HEK293T (cell line): ENCODE measurements around the gene ZNF17.

ENCODE experiments used
- CTCF ChIA-PET: fragments of 350-600 bp; formaldehyde crosslinking; extraction: SDS; loops from one replicate; lab custom pipeline; 2021; ENCODE audit warnings: antibody characterized with exemption, inconsistent platforms; lab: Yijun Ruan, JAX
- POLR2A ChIA-PET: fragments of 350-600 bp; formaldehyde crosslinking; extraction: SDS; loops from one replicate; lab custom pipeline; 2020; ENCODE audit warnings: antibody characterized with exemption, inconsistent platforms; lab: Yijun Ruan, JAX
- DNase-seq: peaks from one replicate; pipeline ENCODE4 v3.0.0; 2012; ENCODE audit warnings: mixed read lengths; ENCODE audit errors: extremely low spot score
- ARNT ChIP-seq: fragments of 450-650 bp; IDR thresholded peaks from 2 replicates; pipeline ENCODE4 v1.6.1; 2017; ENCODE audit warnings: mild to moderate bottlenecking
- BHLHE40 ChIP-seq: fragments of 450-650 bp; IDR thresholded peaks from 2 replicates; pipeline ENCODE4 v1.6.1; 2016; ENCODE audit warnings: mild to moderate bottlenecking, moderate library complexity, borderline replicate concordance
- CTBP1 ChIP-seq: fragments of 450-650 bp; IDR thresholded peaks from 2 replicates; pipeline ENCODE4 v1.6.1; 2016; ENCODE audit warnings: borderline replicate concordance
- ELF4 ChIP-seq: fragments of 450-650 bp; IDR thresholded peaks from 2 replicates; pipeline ENCODE4 v1.6.1; 2017; ENCODE audit warnings: antibody characterized with exemption
- FOXA1 ChIP-seq: fragments of 450-650 bp; IDR thresholded peaks from 2 replicates; pipeline ENCODE4 v1.6.1; 2016; ENCODE audit warnings: mild to moderate bottlenecking
- FOXK2 ChIP-seq: fragments of 450-650 bp; IDR thresholded peaks from 2 replicates; pipeline ENCODE4 v1.6.1; 2016; ENCODE audit warnings: mild to moderate bottlenecking
- FOXM1 ChIP-seq: fragments of 450-650 bp; IDR thresholded peaks from 2 replicates; pipeline ENCODE4 v1.6.1; 2017; ENCODE audit warnings: mild to moderate bottlenecking, borderline replicate concordance
- HDGF ChIP-seq: fragments of 450-650 bp; IDR thresholded peaks from 2 replicates; pipeline ENCODE4 v1.6.1; 2017; ENCODE audit warnings: antibody characterized with exemption, borderline replicate concordance
- L3MBTL2 ChIP-seq: fragments of 450-650 bp; conservative IDR thresholded peaks from 2 replicates; pipeline ENCODE4 v1.6.1; 2016; ENCODE audit warnings: mild to moderate bottlenecking
- LEF1 ChIP-seq: fragments of 450-650 bp; IDR thresholded peaks from 2 replicates; pipeline ENCODE4 v1.6.1; 2017; ENCODE audit warnings: mild to moderate bottlenecking, borderline replicate concordance
- NFRKB ChIP-seq: fragments of 450-650 bp; IDR thresholded peaks from 2 replicates; pipeline ENCODE4 v1.6.1; 2016; ENCODE audit warnings: mild to moderate bottlenecking, moderate library complexity
- SP1 ChIP-seq: fragments of 450-650 bp; IDR thresholded peaks from 2 replicates; pipeline ENCODE4 v1.6.1; 2017
- SUZ12 ChIP-seq: fragments of 450-650 bp; IDR thresholded peaks from 2 replicates; pipeline ENCODE4 v1.6.1; 2016; ENCODE audit warnings: mild to moderate bottlenecking
- TARDBP ChIP-seq: fragments of 450-650 bp; IDR thresholded peaks from 2 replicates; pipeline ENCODE4 v1.6.1; 2016
- ZNF384 ChIP-seq: fragments of 450-650 bp; IDR thresholded peaks from 2 replicates; pipeline ENCODE4 v1.6.1; 2016
- TF ChIP-seq, protein P1 (sequence below): fragments of 450-650 bp; IDR thresholded peaks from 2 replicates; pipeline ENCODE4 v1.6.1; 2016

ZNF17 gene

DNA sequence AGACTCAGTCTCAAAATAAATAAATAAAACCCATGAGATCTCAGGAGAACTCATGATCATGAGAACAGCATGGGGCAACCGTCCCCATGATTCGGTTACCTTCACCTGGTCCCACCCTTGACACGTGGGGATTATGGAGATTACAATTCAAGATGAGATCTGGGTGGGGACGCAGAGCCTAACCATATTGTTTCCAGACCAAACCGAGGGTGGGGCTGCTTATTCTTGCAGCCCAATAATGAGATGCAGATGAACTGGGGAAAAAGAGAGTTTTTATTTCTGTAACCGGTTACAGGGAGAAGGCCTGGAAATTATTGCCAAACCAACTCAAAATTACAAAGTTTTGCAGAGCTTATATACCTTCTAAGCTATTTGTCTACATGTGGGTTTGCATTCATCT, 34.8 kb upstream of the ZNF17 start:
- CTCF ChIA-PET = no interaction called here
- DNase-seq = no peak
- POLR2A ChIA-PET = no interaction called here

DNA sequence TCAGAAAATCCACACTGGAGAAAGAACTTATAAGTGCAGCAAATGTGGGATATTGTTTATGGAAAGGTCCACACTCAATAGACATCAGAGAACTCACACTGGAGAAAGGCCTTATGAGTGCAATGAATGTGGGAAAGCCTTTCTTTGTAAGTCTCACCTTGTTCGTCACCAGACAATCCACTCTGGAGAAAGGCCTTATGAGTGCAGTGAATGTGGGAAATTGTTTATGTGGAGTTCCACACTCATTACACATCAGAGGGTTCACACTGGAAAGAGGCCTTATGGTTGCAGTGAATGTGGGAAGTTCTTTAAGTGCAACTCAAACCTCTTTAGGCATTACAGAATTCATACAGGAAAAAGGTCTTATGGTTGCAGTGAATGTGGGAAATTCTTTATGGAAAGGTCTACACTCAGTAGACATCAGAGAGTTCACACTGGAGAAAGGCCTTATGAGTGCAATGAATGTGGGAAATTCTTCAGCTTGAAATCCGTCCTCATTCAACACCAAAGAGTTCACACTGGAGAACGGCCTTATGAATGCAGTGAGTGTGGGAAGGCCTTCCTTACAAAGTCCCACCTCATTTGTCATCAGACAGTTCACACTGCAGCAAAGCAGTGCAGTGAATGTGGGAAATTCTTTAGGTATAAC, 33.3 kb upstream of the ZNF17 start:
- ChIA-PET POLR2A (no interaction called here), CTCF (no interaction called here)
- TF ChIP-seq SP1 (no peak), NFRKB (no peak), ARNT (no peak)
- DNase-seq = no peak

More for the DNA sequence above, 34.8 kb upstream of the ZNF17 start:
- no peak for TF ChIP-seq TARDBP
- TF ChIP-seq NFRKB = no peak
- TF ChIP-seq, protein P1, sequence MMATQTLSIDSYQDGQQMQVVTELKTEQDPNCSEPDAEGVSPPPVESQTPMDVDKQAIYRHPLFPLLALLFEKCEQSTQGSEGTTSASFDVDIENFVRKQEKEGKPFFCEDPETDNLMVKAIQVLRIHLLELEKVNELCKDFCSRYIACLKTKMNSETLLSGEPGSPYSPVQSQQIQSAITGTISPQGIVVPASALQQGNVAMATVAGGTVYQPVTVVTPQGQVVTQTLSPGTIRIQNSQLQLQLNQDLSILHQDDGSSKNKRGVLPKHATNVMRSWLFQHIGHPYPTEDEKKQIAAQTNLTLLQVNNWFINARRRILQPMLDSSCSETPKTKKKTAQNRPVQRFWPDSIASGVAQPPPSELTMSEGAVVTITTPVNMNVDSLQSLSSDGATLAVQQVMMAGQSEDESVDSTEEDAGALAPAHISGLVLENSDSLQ = no peak

DNA sequence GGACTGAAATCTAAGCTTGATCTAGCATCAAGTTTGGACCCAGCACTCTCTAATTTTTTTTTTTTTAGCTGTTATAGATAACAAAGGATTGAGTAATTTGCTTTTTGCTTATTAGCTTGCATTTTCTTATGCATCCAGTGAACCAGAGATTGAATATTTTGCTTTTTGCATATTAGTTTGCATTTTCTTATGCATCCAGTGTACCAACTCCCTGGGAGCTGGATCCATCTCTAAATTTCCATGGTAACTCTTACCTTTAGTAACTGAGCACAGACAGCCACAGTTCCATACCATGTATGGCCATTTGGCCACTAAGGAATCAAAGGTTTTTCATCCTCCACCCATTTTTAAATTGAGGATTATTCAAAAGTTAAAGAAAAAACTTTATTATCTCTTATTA, 30.0 kb upstream of the ZNF17 start:
- ChIA-PET CTCF (no interaction called here), POLR2A (no interaction called here)
- TF ChIP-seq FOXA1 = no peak
- TF ChIP-seq HDGF = no peak
- TF ChIP-seq L3MBTL2 = no peak
- TF ChIP-seq, protein P1 = no peak
- TF ChIP-seq BHLHE40 = no peak
- no peak for TF ChIP-seq ZNF384
- TF ChIP-seq ELF4 = no peak
- TF ChIP-seq NFRKB = no peak
- TF ChIP-seq ARNT = no peak
- no peak for TF ChIP-seq SP1
- TF ChIP-seq FOXK2 = no peak
- no peak for TF ChIP-seq FOXM1
- TF ChIP-seq LEF1 = no peak
- no peak for TF ChIP-seq SUZ12
- no peak for TF ChIP-seq TARDBP
- no peak for TF ChIP-seq CTBP1
- DNase-seq = no peak

DNA sequence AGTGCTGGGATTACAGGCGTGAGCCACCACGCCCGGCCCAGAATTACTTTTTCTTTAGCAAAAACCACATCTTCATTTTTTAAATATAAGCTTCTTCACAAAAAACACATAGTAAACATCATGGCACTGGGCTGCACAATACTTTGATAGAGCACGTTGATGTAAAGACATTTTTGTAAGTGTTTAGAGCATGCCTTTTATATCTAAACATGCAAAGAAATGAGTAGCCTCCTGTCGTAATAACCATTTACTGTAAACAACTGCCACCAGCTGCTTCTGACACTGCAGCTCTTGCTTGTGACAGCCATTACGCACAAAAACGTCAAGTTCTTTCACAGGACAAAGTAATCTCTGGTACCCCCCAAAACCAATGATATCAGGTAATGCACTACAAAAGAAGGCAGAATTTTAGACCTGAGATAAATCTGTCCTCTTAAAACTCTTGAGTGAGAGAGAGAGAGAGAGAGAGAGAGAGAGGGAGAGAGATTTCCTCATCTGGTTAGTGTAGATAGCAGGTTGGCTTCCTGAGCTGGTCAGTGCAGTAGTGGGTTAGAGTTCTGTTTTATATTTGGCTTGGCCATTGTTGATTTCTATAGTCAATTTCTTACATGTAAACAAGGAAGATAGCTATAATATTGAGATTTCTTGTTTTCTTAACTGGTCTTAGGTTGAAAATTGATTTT, 28.0 kb upstream of the ZNF17 start:
- POLR2A ChIA-PET = no interaction called here
- no peak for TF ChIP-seq FOXA1
- no peak for TF ChIP-seq ELF4
- TF ChIP-seq HDGF = no peak
- TF ChIP-seq ARNT = no peak
- CTCF ChIA-PET = interaction anchor here (0.6 kb wide), 1 partner anchor 511 kb away, joined by 4 read pairs; no protein-coding TSS in a partner anchor
- DNase-seq = no peak

DNA sequence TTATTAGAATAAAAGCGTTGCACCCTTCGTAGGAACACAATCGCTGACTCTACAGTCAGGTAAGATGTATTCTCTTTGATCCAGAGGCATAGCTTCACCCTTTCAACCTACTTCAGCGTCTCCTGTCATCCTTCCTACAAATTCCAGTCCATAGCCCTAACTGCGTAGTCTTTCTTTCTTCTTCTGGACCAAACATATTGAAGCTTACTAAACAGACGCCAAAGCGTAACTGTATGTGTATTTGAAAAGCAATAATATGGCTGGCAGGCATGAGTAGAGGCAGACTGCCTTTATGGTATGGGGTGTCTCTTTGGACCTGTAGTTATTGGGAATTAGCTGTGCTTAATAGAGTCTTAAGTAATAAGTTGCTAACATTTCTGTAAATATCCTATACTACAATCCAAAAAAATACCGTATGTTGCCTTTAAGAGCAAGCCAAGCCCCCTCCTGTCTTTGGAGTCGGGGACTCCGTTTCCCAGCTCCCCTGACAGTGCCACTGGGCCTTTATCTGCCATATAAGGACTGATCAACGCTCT, 21.7 kb upstream of the ZNF17 start:
- DNase-seq = no peak
- POLR2A ChIA-PET = interaction anchor here (0.8 to 1.2 kb wide), 3 partner anchors 26 to 46 kb away, joined by 4 to 7 read pairs (median 5); partner anchors contain the start of genes TRAPPC2B, ZNF304, ZNF547 and ZNF749
- TF ChIP-seq TARDBP (no peak), HDGF (no peak), NFRKB (no peak), FOXM1 (no peak), ARNT (no peak), FOXA1 (no peak), ZNF384 (no peak), ELF4 (no peak), L3MBTL2 (no peak), LEF1 (no peak)
- TF ChIP-seq, protein P1 = no peak
- CTCF ChIA-PET = no interaction called here

DNA sequence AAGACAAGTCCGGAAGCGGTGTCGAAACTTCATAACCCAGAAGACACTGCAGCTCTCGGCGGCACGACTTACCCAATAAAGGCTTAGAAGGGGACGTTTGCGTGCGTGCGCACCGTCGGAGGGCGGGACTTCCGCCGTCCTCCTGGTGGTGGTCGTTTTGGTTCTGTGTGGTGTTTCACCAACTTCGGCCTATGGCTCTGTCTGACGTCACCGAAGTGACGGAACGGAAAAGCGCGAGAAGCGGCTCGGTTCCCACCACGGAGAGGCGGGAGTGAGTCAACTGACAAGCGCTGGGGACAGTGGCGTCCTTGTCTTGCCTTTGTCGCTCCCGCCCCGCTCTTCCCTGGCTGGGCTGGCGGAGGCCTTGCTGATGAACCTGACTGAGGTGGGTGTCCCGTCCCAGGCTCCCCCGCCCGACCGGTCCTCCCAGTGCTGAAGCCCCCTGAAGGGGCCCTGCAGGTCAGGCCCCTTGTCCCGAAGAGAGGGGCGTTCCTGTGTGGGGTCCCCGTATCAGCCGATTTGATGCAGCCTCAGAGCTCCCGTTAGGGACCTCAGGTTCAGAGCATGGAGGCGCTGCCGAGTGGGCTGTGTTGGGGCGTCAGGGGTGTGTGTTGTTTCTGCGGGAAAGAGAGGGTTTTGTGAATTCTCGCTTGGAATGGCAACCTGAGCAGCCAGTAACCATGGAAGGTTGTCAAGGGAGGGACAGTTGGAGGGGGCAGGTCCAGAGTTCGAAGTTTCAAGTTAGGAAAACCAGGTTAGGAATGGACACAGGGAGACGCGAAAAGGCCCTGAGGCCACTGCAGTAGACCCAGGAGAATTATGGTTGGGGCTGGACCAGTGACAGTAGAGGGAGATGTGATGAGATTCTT, 21.0 kb upstream of the ZNF17 start, which contains the start of gene ZNF548:
Gene ZNF548, plus strand, starts transcription at position 125 of the 869 bp plus-strand sequence. Its CDS starts 246 bp downstream, at position 371.
- peak; percentile 93 for DNase-seq
- no peak for TF ChIP-seq LEF1
- TF ChIP-seq L3MBTL2 = peak; percentile 37; the same call in 1 of the 2 replicates
- TF ChIP-seq, protein P1 = peak; percentile 11; the same call in 1 of the 2 replicates
- TF ChIP-seq BHLHE40 = no peak
- no peak for TF ChIP-seq CTBP1
- CTCF ChIA-PET = no interaction called here

More for the DNA sequence above, 21.0 kb upstream of the ZNF17 start, which contains the start of gene ZNF548:
- POLR2A ChIA-PET = interaction anchor here (0.8 to 1.2 kb wide), 3 partner anchors 27 to 45 kb away, joined by 4 to 7 read pairs (median 5); partner anchors contain the start of genes TRAPPC2B, ZNF304, ZNF547 and ZNF749
